ENCODE results near the gene ACP3.

- no peak for TF ChIP-seq EZH2 (optimal IDR thresholded peaks at IDR 0.05; ENCODE audit: low read depth, low read length)
- TF ChIP-seq CTCF (IDR thresholded peaks at IDR 0.05; ENCODE audit: low read length) = no peak
Observed at GRCh38 chr3:132294906-132295305, 22.3 kb upstream of the ACP3 start.

All from MM.1S (cell line).